Right ventricle myocardium inferior (tissue), 1 donor: ENCODE data around the gene FCHSD2. TPM values are rescaled to one million over a fixed set of nuclear protein-coding genes. Genes with fewer than 3 reads are reported as not detected.
"Not testable (repeated sequence)": the region's sequence is repeated elsewhere in the genome, so short reads cannot be mapped to it uniquely, and the experiment has no call there.

Source experiments
- ATAC-seq: fragments of 200-7000 bp; cut with Tn5 transposase; one replicate; pipeline ENCODE4 v1.9.1; 2020; ENCODE audit warnings: mild to moderate bottlenecking, moderate library complexity
- DNase-seq: peaks from one replicate; pipeline ENCODE4 v3.0.0; 2021; ENCODE audit errors: missing footprints
- intact Hi-C: fragments of 100-400 bp; cut with DNase I; formaldehyde crosslinking; loops from one replicate; pipeline ENCODE4 v1.11.0; 2022
- total RNA-seq: library from RNA; stranded (reverse); fragmentation: NEBNext Ultra II Directional; extraction: Animal tissue kit (Norgen Biotek cat#: 25700); gene quantifications from one replicate; pipeline ENCODE4 v1.2.1, GENCODE V29; 2021
- donor health status: DM: no; HTN: yes; CAD: no; lungs with severe emphysema.

The FCHSD2 gene
- total RNA-seq, 1 donor from 2014 or later, result 36.6 TPM

DNA sequence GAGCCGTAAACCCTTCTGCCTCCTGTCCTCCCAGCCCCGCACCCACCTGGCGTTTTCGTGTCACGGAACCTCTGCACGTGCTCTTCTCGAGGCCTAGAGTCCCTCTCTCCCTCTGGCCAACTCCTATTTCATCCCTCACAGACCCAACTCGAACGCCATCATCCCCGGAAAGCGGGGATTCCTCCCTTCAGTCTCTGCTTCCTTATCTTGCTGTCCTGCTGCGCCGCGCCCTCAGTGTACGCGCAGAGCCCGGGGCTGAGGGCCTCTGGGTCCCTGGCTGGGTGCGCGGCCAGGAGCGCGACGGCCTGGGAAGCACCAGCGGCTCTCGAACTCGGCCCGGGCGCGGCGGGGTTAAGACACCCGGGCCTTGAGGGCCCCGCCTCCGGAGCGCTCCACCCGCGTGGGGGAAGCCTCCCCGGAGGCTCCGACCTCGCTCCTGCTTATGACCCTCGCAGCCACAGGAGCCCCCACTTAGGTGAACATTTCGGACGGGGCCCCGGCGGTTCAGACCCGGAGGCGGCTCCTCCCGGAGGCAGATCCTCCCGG lies 328.3 kb downstream of the FCHSD2 start:
- DNase-seq (peak; percentile 95), ATAC-seq (peak; percentile 87)
- intact Hi-C loops, result no loop called here

DNA sequence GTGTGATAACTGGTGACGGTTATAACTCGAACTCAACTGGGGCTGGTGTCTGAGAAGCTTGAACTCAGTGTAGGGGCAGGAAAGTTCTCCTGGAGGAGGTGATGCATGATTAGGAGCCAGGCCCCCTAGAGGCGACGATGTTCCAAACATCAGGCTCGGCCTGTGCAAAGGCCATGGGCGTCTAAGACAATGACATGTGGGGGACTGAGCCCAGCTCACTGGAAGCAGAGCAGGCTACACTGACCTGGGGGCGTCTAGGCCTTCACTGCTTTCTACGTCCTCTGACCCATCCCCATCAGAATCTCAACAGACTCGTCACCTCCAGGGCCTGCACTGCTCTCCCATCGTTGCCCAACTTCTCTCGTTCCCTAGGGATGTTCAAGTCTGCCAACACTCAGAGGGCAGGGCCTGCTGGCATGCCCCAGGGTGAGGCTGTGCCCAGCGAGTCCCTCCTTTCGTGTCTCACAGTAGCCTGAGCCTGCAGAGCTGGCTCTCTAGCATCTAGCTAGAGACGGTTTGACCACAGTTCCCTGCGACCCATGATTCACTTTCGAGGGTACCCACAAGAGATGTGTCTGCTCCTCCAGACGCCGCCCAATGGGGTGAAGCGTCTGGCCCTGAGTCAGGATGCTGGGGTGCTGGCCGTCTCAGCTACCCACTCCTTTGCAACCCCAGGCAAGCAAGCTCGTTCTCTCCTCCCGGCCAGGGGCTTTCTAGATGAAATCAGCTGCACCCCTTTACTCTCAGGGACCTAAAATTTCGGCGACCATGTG lies 329.0 kb downstream of the FCHSD2 start:
- peak; percentile 81 for DNase-seq
- peak; percentile 11 for ATAC-seq
- intact Hi-C loops, result no loop called here

DNA sequence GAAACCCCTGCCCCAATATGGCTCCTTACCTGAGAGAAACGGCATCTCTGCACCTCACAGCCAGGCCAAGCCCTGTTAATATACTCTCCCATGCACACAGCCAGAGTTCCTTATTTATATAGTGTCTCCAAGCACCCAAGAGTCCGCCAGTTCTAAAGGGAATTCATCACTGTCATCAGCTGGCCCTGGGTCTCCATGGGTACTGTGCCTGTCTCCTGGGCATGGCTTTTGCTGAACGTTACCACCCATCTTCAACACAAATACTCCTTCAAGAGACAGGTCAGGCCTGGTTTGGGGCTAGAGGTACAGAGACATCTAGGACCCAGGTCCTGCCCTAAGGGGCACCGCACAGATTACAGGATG lies 329.5 kb downstream of the FCHSD2 start:
- no peak for ATAC-seq
- DNase-seq, result no peak
- intact Hi-C loops, result no loop called here

DNA sequence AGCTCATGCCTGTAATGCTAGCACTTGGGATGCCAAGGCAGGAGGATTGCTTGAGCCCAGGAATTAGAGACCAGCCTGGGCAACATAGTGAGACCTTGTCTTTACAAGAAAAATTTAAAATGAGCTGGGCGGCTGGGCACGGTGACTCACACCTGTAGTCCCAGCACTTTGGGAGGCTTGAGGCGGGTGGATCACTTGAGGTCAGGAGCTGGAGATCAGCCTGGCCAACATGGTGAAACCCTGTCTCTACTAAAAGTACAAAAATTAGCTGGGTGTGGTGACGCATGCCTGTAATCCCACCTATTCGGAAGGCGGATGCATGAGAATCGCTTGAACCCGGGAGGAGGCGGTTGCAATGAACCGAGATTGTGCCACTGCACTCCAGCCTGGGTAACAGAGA lies 330.4 kb downstream of the FCHSD2 start:
- intact Hi-C loops, DNase-seq, ATAC-seq: not testable (repeated sequence)

DNA sequence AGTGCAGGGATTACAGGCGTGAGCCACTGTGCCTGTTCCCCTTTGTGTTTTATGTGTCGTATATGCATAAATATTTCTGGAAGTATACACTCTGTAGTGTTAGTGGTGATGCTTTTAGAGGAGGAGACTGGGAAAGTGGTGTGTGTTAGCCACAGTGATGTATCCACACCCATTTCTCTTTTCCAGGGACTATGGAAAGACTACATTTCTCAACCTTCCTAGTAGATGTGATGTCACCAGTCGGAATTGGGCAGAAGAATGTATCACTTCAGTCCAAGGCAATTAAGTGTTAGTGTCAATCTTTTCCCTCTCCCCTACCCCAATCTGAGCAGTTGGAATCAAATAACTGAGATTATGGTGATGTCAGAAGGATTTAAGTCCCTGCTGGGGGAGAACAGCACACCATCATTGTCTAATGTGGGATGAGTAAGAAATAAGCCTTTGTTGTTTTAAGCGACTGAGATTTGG lies 333.8 kb downstream of the FCHSD2 start:
- ATAC-seq (no peak), DNase-seq (no peak)
- intact Hi-C loops, result no loop called here

DNA sequence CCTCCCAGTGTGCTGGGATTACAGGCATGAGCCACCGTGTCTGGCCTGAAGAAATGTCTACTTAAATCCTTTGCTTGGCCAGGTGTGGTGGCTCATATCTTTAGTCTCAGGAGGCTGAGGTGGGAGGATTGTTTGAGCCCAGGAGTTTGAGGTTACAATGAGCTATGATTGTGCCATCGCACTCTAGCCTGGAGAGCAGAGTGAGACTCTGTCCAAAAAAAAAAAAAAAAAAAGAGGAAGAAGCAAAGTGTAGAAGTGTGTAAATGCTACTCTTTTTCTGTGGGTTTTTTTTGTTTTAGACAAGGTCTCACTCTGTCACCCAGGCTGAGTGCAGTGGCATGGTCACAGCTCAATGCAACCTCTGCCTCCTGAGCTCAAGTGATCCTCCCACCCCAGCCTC lies 334.3 kb downstream of the FCHSD2 start:
- intact Hi-C loops, result no loop called here
- peak; percentile 56 for ATAC-seq

DNA sequence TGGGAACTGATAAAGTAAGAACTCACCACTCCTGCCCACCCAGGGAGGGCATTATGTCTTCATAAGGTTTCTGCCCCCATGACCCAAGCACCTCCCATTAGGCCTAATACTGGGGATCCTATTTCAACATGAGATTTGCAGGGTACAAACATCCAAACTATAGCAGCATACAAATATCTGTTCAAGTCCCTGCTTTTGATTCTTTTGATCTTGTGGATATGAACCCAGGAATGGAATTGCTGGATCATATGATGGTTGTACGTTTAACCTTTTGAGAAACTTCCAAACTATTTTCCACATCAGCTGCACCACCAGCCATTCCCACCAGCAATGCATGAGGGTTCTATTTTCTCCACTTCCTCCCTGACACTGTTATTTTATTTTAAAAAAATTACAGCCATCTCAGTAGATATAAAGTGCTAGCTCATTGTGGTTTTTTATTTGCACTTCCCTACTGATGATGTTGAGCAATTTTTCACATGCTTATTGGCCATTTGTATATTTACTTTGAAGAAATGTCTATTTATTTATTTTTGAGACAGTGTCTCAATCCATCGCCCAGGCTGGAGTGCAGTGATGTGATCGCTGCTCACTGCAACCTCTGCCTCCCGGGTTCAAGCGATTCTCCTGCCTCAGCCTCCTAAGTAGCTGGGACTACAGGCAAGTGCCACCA lies 335.0 kb downstream of the FCHSD2 start:
- DNase-seq, result no peak

More for the DNA sequence above, 334.3 kb downstream of the FCHSD2 start:
- DNase-seq, result no peak

DNA sequence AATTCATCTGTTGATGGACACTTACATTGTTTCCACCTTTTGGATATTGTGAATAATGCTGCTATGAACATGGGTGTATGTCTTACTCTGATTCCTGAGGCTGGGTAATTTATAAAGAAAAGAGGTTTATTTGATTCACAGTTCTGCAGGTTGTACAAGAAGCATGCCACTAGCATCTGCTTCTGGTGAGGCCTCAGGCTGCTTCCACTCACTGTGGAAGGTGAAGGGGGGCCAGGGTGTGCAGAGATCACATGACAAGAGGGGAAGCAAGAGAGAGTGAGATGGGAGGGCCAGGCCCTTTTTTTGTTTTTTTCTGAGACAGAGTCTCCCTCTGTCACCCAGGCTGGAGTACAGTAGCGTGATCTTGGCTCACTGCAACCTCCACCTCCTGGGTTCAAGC lies 335.7 kb downstream of the FCHSD2 start:
- DNase-seq, intact Hi-C loops, ATAC-seq: not testable (repeated sequence)

More for the DNA sequence above, 335.0 kb downstream of the FCHSD2 start:
- intact Hi-C loops, result no loop called here
- peak; percentile 29 for ATAC-seq

DNA sequence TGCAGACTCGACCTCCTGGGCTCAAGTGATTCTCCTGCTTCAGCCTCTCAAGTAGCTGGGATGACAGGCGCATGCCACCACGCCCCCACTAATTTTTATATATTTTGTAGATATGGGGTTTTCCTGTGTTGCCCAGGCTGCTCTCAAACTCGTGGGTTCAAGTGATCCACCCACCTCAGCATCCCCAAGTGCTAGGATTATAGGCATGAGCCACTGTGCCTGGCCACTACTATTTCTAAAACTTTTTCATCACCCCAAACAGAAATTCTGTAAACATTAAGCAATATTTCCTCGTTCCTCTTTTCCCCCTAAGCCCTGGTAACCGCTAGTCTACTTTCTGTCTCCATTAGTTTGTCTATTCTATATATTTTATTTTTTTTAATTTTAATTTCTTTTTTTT lies 336.9 kb downstream of the FCHSD2 start:
- intact Hi-C loops, result no loop called here
- no peak for DNase-seq

DNA sequence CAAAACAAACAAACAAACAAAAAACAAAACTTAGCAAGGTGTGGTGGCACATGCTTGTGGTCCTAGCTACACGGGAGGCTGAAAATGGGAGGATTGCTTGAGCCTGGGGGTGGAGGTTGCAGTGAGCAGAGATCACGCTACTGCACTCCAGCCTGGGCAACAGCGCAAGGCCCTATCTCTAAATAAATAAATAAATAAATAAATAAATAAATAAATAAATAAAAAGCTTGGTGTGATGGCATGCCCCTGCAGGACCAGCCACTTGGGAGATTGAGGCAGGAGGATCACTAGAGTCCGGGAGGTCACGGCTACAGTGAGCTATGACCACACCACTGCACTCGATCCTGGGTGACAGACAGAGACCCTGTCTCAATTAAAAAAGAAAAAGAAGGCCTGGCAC lies 339.3 kb downstream of the FCHSD2 start:
- no peak for ATAC-seq
- no peak for DNase-seq
- intact Hi-C loops, result no loop called here

More for the DNA sequence above, 336.9 kb downstream of the FCHSD2 start:
- ATAC-seq, result no peak

DNA sequence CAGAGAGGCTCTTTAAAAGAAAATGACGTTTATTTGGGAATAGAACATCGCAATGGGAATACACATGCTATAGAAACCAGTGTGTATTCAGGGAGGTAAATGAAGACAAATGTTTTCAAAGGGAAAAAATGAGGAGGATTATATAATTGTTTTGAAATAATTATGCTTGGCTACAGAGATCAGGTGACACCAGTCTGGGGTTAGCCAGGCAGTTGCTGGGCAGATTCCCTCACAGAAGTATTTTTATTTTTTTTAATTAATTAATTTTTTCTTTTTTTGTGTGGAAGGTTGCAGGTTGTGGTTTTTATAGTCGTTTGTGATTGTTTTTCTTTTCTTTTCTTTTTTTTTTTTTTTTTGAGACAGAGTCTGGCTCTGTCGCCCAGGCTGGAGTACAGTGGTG lies 342.7 kb downstream of the FCHSD2 start:
- DNase-seq, result no peak
- no peak for ATAC-seq
- intact Hi-C loops, result no loop called here

DNA sequence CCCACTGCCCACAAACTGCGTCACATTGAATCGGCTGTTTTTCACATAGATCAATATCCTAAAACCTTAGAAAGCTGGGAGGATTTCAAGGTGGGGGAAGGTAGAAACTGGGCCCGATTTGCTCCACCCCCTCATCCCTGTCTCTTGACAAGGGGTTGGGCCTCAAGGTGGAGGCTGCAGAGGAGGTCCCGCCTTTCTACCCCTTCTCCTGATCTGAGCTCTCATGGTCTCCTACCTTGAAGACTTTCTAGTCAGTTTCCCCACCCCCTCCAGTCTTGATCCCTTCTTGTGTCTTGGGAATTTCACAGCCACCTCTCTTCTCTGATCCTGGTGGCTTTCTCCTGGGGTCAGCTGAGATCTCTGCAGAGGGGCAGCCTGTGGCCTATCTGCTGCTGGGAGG lies 343.8 kb downstream of the FCHSD2 start:
- intact Hi-C loops, result no loop called here
- no peak for DNase-seq
- no peak for ATAC-seq

DNA sequence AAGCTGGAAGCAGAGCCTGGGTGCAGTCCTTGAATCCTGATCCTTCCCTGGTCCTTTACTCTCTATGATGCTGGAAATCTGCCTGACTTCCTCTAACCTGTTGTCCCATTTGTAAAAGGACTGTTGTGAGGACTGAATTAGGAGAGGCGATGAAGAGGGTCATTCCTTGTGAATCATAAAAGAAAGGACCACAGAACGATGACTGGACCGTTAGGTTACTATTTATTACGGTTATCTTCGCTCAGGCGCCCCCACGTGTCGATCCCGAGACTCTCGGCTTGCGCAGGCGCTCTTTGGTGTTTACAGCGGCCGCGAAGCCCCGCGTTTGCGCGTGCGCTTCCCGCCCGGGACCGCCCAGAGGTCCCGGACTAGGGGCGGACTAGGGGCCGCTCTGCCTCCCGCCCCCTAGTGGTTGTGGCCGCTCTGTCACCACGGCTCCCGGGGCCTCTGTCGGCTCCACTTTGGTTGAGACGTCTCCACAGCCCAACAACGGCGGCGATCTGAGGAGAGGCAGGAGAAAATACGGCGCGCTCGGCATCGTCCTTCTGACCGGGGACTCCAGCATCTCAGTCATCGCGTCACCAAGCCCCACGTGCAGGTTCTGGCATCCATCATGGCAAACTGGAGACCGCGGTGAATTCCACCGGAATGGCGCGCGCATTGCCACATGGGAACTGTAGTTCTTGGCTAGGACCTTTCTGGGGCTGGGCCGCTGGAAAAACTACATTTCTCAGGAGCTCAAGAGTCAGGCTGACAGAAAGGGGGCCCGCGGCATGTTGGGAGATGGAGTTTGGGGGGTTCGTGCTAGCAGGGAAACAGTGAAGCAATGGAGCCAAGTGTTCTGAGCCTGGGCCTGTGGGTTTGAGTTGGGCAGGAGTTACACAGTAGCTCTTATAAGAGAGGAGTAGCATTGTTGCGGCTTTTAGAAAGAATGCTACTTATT lies 348.4 kb downstream of the FCHSD2 start, which contains the start of gene STARD10:
Gene STARD10, minus strand, starts transcription at position 623 of the 943 bp plus-strand sequence. CDS start 12,866 bp downstream, outside the sequence.
- DNase-seq (peak; percentile 98), ATAC-seq (peak; percentile 96)
- intact Hi-C loops, result loop anchor here (1.0 kb wide), 1 partner anchor 68 kb away; no protein-coding TSS in a partner anchor

DNA sequence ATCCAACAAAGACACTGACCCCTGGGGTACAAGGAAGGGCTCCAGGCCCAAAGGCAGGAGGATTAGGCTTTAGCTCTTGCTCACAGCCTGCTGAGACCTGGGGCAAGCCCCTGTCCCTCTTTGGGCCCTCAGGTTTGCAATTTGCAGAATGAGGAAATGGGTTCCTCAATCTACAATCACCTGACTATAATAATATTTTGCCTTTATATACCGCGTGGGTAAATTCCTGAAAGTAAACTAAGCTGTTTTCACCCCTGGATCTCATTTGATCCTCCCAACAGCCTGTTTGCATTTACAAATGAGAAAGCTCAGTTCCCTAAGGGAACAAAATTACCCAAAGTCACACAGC lies 349.1 kb downstream of the FCHSD2 start:
- intact Hi-C loops, result loop anchor here (1.0 kb wide), 1 partner anchor 68 kb away; no protein-coding TSS in a partner anchor
- ATAC-seq, result no peak

DNA sequence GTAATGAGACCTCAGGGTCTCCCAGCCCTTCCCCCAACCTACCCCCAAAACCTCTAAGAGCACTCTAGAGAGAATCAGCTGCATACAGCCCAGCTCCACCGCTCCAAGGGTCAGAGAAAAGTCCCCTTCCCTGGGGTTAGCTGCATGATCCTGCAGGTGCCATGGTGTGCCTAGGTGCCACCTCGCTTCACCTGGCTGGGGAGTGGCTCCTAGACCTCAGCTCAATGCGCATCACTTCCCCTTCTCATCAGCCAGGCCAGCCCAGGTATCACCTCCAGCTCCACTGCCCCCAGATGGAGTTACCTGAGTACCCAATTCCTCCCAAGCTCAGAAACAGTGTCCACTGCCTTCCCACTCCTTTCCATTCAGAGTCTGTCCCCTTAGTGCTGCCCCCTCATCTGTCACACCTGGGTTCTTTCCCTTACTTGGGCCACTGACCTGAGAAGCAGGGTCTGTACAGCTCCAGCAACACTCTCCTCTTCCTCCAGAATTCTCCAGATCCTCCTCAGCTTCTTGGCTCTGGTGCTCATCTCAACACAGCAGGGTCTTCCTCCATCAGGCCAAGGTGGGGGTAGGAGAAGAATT lies 349.6 kb downstream of the FCHSD2 start:
- ATAC-seq, result no peak
- intact Hi-C loops, result loop anchor here (1.0 kb wide), 1 partner anchor 67 kb away; no protein-coding TSS in a partner anchor
- no peak for DNase-seq

More for the DNA sequence above, 349.1 kb downstream of the FCHSD2 start:
- no peak for DNase-seq

DNA sequence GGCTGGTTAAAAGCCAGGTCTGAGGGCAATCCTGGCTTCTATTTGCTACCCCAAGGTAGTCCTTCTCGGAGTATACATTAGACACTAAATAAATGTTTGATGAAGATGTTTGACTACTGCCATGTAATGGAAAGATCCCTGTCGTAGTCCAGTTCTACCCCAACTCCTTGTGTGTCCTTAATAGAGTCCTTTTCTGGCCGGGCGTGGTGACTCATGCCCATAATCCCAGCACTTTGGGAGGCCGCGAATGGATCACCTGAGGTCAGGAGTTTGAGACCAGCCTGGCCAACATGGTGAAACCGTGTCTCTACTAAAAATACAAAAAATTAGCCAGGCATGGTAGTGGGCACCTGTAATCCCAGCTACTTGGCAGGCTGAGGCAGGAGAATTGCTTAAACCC lies 350.9 kb downstream of the FCHSD2 start:
- DNase-seq, intact Hi-C loops, ATAC-seq: not testable (repeated sequence)

DNA sequence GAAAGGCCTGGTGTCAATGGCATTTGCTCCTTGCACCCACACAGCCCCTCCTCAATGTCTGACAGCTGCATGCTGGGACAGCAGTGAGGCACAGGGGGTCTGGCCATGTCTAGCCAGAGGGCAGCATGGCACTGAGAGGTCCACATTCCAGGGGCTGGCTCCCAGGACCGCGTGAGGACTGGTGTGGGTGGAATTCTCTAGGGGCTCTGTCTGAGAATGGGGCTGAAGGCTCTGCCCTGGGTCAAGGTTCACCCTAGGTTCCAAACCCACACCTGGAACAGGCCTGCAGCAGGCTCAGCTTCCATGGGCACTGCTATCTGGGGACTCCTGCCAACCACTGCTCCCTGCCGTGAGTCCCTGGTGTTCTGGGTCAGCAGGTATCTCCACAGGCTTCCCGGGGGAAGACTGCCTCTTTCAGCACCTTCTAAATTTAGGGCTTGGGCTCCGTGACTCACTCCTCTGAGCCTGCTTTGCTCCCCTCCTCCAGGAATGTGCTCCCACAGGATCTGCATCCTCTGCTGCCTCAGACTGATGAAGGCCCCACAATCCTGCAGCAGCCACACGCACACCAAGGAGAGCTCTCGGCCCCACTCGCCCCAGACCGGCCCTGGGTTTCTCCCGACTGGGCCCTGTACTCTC lies 352.5 kb downstream of the FCHSD2 start:
- intact Hi-C loops, result no loop called here
- DNase-seq (no peak), ATAC-seq (peak; percentile 38)

DNA sequence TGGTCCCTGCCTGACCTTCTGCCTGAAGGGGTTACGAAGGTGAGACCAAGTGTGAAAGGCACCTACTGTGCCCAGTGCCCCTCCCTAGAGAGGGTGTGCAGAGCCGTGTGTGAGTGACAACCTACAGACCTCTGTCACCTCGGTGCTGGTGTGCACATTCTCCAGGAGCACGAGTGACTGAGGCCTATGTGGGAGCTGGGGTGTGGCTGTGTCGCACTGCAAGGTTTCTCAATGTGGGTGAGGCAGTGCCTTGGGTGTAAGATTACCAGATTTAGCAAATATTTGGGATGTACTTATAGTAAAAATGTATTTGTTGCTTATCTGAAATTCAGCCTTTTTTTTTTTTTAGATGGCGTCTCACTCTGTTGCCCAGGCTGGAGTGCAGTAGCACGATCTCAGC lies 353.9 kb downstream of the FCHSD2 start:
- no peak for ATAC-seq
- intact Hi-C loops, result no loop called here
- DNase-seq, result no peak
